Heart left ventricle (tissue), 16 donors: ENCODE results near the gene ZNF575. TPM values are rescaled to one million over a fixed set of nuclear protein-coding genes. Genes with fewer than 3 reads are reported as not detected.
A peak's percentile ranks its signal among the peaks of the same experiment; 100 is the strongest.

Experiments
- ATAC-seq, 4 donors: fragments of 200-7000 bp; cut with Tn5 transposase; one replicate each; pipeline ENCODE4 v1.9.1; 2020 to 2022; ENCODE audit warnings: moderate library complexity in 4 of 4, mild to moderate bottlenecking in 3 of 4, moderate number of reproducible peaks in 1 of 4
- DNase-seq, 5 donors: peaks; one replicate each; pipeline ENCODE4 v3.0.0-alpha.2; 2020
- H3K27ac ChIP-seq, 12 donors: fragments of 200-600 bp; sonication (generic) in 4 of 12; one replicate each; pipeline versions ENCODE4 v1.5.0 to v1.8.0; 2016 to 2022; ENCODE audit warnings: mild to moderate bottlenecking in 2 of 12
- H3K27me3 ChIP-seq, 9 donors: fragments of 200-600 bp; sonication (generic) in 2 of 9; one replicate each; pipeline versions ENCODE4 v1.5.1 to v1.8.0; 2016 to 2022; ENCODE audit warnings: mild to moderate bottlenecking in 3 of 9
- H3K36me3 ChIP-seq, 9 donors: fragments of 200-600 bp; sonication (generic) in 2 of 9; one replicate each; pipeline versions ENCODE4 v1.5.0 to v1.8.0; 2018 to 2022; ENCODE audit warnings: mild to moderate bottlenecking in 2 of 9
- H3K4me1 ChIP-seq, 12 donors: fragments of 200-600 bp; sonication (generic) in 4 of 12; one replicate each; pipeline versions ENCODE4 v1.5.0 to v1.8.0; 2016 to 2022; ENCODE audit warnings: mild to moderate bottlenecking in 3 of 12
- H3K4me3 ChIP-seq, 12 donors: fragments of 200-600 bp; sonication (generic) in 4 of 12; one replicate each; pipeline versions ENCODE4 v1.5.0 to v1.8.0; 2017 to 2022; ENCODE audit warnings: mild to moderate bottlenecking in 9 of 12, moderate library complexity in 4 of 12
- H3K9me3 ChIP-seq, 12 donors: fragments of 200-600 bp; sonication (generic) in 4 of 12; one replicate each; pipeline versions ENCODE4 v1.5.0 to v1.8.0; 2016 to 2022; ENCODE audit warnings: mild to moderate bottlenecking in 1 of 12
- CTCF ChIP-seq, 12 donors: fragments of 200-600 bp; sonication (generic) in 4 of 12; IDR thresholded peaks; one replicate each; pipeline versions ENCODE4 v1.5.0 to v1.8.0; 2018 to 2022; ENCODE audit warnings: antibody characterized with exemption in 12 of 12, mild to moderate bottlenecking in 5 of 12
- POLR2A ChIP-seq, 2 donors: fragments of 450-650 bp; IDR thresholded peaks; one replicate each; pipeline ENCODE4 v1.6.1; 2017; ENCODE audit warnings: antibody characterized with exemption in 2 of 2, mild to moderate bottlenecking in 2 of 2, moderate library complexity in 2 of 2
- WGBS, 4 donors: extraction: QIAGEN DNeasy Blood & Tissue Kit in 2 of 4; methylation state at CpG; one replicate each; pipeline versions ENCODE4 v1.1.5 to v1.1.7; 2013 to 2018; 5-methylcytosine and 5-hydroxymethylcytosine counted together
- intact Hi-C, 10 donors: fragments of 100-400 bp; cut with DNase I; formaldehyde crosslinking; loops; one replicate each; pipeline versions ENCODE4 v1.11.1 to v1.14.2; 2022
- polyA plus RNA-seq, 2 donors: library from polyadenylated mRNA; stranded (reverse); fragments of 200-250 nt; gene quantifications; one replicate each; pipeline ENCODE4 v1.2.3, GENCODE V29; 2013
- total RNA-seq, 9 donors: library from RNA; depleted of rRNA in 2 of 9; stranded (reverse); fragments of >200 nt in 2 of 9; fragmentation: NEBNext Ultra II Directional in 3 of 9; extraction: Animal tissue kit (Norgen Biotek cat#: 25700) in 3 of 9; gene quantifications; one replicate each; pipeline versions ENCODE4 v1.1.0 to v1.2.4, GENCODE V29; 2016 to 2023
- donor health status: ischemic (EF 13 %, LVEDD 7.1; RV severe dilation, severe dysfunction).
- donor health status: healthy with polysubstance abuse.
- donor health status: DM: no; HTN: yes; CAD: no.
- donor health status: DM: no; HTN: no; CAD: no.
- donor health status: ischemic (EF 25% LVEDD 6.9; RV normal size, moderate dysfunction).
- donor health status: ischemic (EF 25% LVEDD 5.7; RV mildly dilated, moderate dysfunction).
- donor health status: healthy.
- donor health status: DM: yes; HTN: yes; CAD: no.
- donor health status: ischemic (EF 35%, LVEDD 5.7; RV mildly dilated, moderate dysfunction).
- donor health status: nonischemic (EF 11% LVEDD 7.7; RV severe dilation, severe dysfunction).
- donor health status: DM: yes; HTN: yes; CAD: no.
- donor health status: PGD.
- donor health status: ischemic (EF 29% LVEDD 5.4; RV normal size, mild dysfunction).
- donor health status: nonischemic (EF 23%, LVEDD 6.1; RV moderate dilation, normal function).

The ZNF575 gene
- total and polyA plus RNA-seq, 11 donors: 0.38 to 1.9 (median 1.2) TPM; not detected in 2

GRCh38 chr19:43532571-43532961 is 422 bp upstream of the ZNF575 start:
- no peaks in the 10 kb centered on the region for H3K9me3 ChIP-seq
- peak overlapping the region; percentile 58 to 95 (median 88) for H3K27ac ChIP-seq
- no peak for TF ChIP-seq CTCF (IDR thresholded peaks at IDR 0.05)
- no peak for TF ChIP-seq POLR2A (IDR thresholded peaks at IDR 0.05)
- DNase-seq: peak; percentile 56 to 79 (median 62)
- peak; percentile 2 to 6 (median 4) for ATAC-seq
- H3K4me1 ChIP-seq: peaks cover 0 to 31% (median 17%) of the 10 kb centered on the region in 12 donors
- WGBS, 4 donors: 1 to 5% (median 2%) methylated on average over 14 to 16 of the region's 16 CpGs
- peaks cover 0 to 3% (median 0%) of the 10 kb centered on the region in 9 donors for H3K36me3 ChIP-seq
- peak overlapping the region; percentile 35 to 72 (median 60) for H3K4me3 ChIP-seq
- intact Hi-C loops: loop anchor here in 6 of 10 donors (2.0 to 10.0 kb wide), 5 partner anchors 62 to 252 kb away; partner anchors contain the start of genes IRGQ (in 3 of the 6), ZNF576 (in 3 of the 6) and KCNN4 (in 1 of the 6)
- no peaks in the 10 kb centered on the region for H3K27me3 ChIP-seq

- intact Hi-C loops: loop anchor here in 7 of 10 donors (1.0 to 10.0 kb wide), 8 partner anchors 61 to 251 kb away; partner anchors contain the start of genes IRGQ (in 5 of the 7), ZNF576 (in 5 of the 7) and KCNN4 (in 1 of the 7)
- H3K36me3 ChIP-seq: peaks cover 0 to 15% (median 10%) of the 10 kb centered on the region in 9 donors
- WGBS, 4 donors: 0 to 1% (median 1%) methylated on average over 3 to 41 of the region's 41 CpGs
- peak overlapping the region; percentile 58 to 95 (median 88) for H3K27ac ChIP-seq
- DNase-seq: peak; percentile 98 to 99 (median 99)
- H3K4me3 ChIP-seq: peak overlapping the region; percentile 35 to 72 (median 60)
- peaks cover 0 to 25% (median 12%) of the 10 kb centered on the region in 12 donors for H3K4me1 ChIP-seq
- no peaks in the 10 kb centered on the region for H3K27me3 ChIP-seq
- TF ChIP-seq CTCF (IDR thresholded peaks at IDR 0.05): no peak
- peak in 1 of 2 donors; percentile 32 for TF ChIP-seq POLR2A (IDR thresholded peaks at IDR 0.05)
- ATAC-seq: peak; percentile 90 to 91 (median 90)
- H3K9me3 ChIP-seq: peaks cover 0 to 5% (median 3%) of the 10 kb centered on the region in 12 donors
Observed at GRCh38 chr19:43533546-43534304, 737 bp downstream of the ZNF575 start.

- intact Hi-C loops: loop anchor here in 6 of 10 donors (1.0 to 10.0 kb wide), 6 partner anchors 60 to 250 kb away; partner anchors contain the start of genes IRGQ (in 3 of the 6), ZNF576 (in 3 of the 6) and KCNN4 (in 1 of the 6)
- TF ChIP-seq POLR2A (IDR thresholded peaks at IDR 0.05) (no peak), CTCF (IDR thresholded peaks at IDR 0.05) (no peak)
Observed at GRCh38 chr19:43534305-43534815, 1.4 kb downstream of the ZNF575 start.

More at GRCh38 chr19:43534305-43534815, 1.4 kb downstream of the ZNF575 start:
- H3K4me1 ChIP-seq: peaks cover 0 to 25% (median 12%) of the 10 kb centered on the region in 12 donors
- ATAC-seq (no peak), DNase-seq (no peak)
- H3K9me3 ChIP-seq: peaks cover 0 to 11% (median 9%) of the 10 kb centered on the region in 12 donors
- peaks cover 0 to 21% (median 17%) of the 10 kb centered on the region in 9 donors for H3K36me3 ChIP-seq
- peak overlapping the region in 11 of 12 donors; percentile 19 to 95 (median 90) for H3K27ac ChIP-seq
- WGBS, 4 donors: 10 to 16% (median 13%) methylated on average over 10 to 17 of the region's 17 CpGs
- H3K4me3 ChIP-seq: peak overlapping the region in 9 of 12 donors; percentile 55 to 72 (median 64)
- H3K27me3 ChIP-seq: no peaks in the 10 kb centered on the region
